ENCODE measurements around the gene TMEM8B. TPM values are rescaled to one million over a fixed set of nuclear protein-coding genes. Genes with fewer than 3 reads are reported as not detected.

The TMEM8B gene
- total RNA-seq, 1 experiment from 2014 or later = 9.3 TPM

GRCh38 chr9:35907711-35908503, 78.9 kb downstream of the TMEM8B start:
- no peaks in the 10 kb centered on the region for H4K20me1 ChIP-seq (ENCODE audit: control insufficient read depth, insufficient read depth, insufficient read length)
- no peaks in the 10 kb centered on the region for H3K79me1 ChIP-seq (ENCODE audit: insufficient read depth, low read depth, low read length, poor library complexity, severe bottlenecking)
- H3K56ac ChIP-seq (ENCODE audit: insufficient read length, low read depth, low read length) = no peak overlapping the region
- H2BK5ac ChIP-seq (ENCODE audit: insufficient read length, low read length) = no peak overlapping the region
- no peak overlapping the region for H3K23ac ChIP-seq (ENCODE audit: insufficient read length, low read depth, low read length)
- no peak overlapping the region for H4K5ac ChIP-seq (ENCODE audit: insufficient read length, low read depth, low read length)
- H3K4me2 ChIP-seq (ENCODE audit: insufficient read depth, insufficient read length, low read length) = peak overlapping the region; percentile 14
- H3K18ac ChIP-seq (ENCODE audit: insufficient read length, low read depth, low read length) = peak overlapping the region; percentile 45
- H3K36me3 Mint-ChIP-seq (ENCODE audit: insufficient read depth in 1 of 3, low read depth in 3 of 3) = no peaks in the 10 kb centered on the region
- H3K27me3 ChIP-seq (ENCODE audit: insufficient read depth, low read length) = no peaks in the 10 kb centered on the region
- peak overlapping the region; percentile 30 for H3K27ac ChIP-seq (ENCODE audit: insufficient read length, low read depth, low read length)
- H3K9ac ChIP-seq (ENCODE audit: extremely low read depth, insufficient read length, low read length) = no peak overlapping the region
- H3K4me1 ChIP-seq (ENCODE audit: insufficient read depth, low read length) = peaks cover 9% of the 10 kb centered on the region; the same call in 1 of the 2 replicates
- no peak overlapping the region for H2BK120ac ChIP-seq (ENCODE audit: low read depth, low read length, poor library complexity, severe bottlenecking)
- no peak overlapping the region for H2BK15ac ChIP-seq (ENCODE audit: low read depth, low read length)
- H2AFZ ChIP-seq (ENCODE audit: low read length) = no peak overlapping the region
- H4K91ac ChIP-seq (ENCODE audit: insufficient read length, low read depth, low read length) = peak overlapping the region; percentile 21
- no CpG with 5 or more reads among the region's 13 CpGs for WGBS (ENCODE audit: extremely low coverage, insufficient read length, low lambda C conversion rate)
- H3K9me3 ChIP-seq (ENCODE audit: control insufficient read depth, low read depth, low read length) = no peaks in the 10 kb centered on the region
- H3K14ac ChIP-seq (ENCODE audit: insufficient read depth, low read length) = peak overlapping the region; percentile 68; the same call in 1 of the 2 replicates
- H3K4me3 Mint-ChIP-seq = peak overlapping the region in 1 of 2 experiments; percentile 32; a peak in 2 of 5 replicates
- H2AK5ac ChIP-seq (ENCODE audit: insufficient read length, low read length) = no peak overlapping the region
- peaks cover 4% of the 10 kb centered on the region for H3K27me3 Mint-ChIP-seq (ENCODE audit: low read depth)
- H3K9me3 Mint-ChIP-seq = no peaks in the 10 kb centered on the region
- no peak overlapping the region for H3K4ac ChIP-seq (ENCODE audit: low read depth, low read length)
- H4K8ac ChIP-seq (replicated peaks; ENCODE audit: insufficient read length, low read depth, low read length) = no peak overlapping the region
- H2BK12ac ChIP-seq (ENCODE audit: insufficient read length, low read depth, low read length) = no peak overlapping the region
- peak overlapping the region; percentile 10 for H3T11ph ChIP-seq (ENCODE audit: low read length)
- TF ChIP-seq CTCF (conservative IDR thresholded peaks at IDR 0.05) = no peak
- H3K27ac Mint-ChIP-seq = peak overlapping the region; percentile 34 to 95 (median 91); a peak in 4 of 7 replicates
- peaks cover 41 to 45% of the 10 kb centered on the region in 2 experiments for H3K4me1 Mint-ChIP-seq
- DNase-seq = peak; percentile 77
- no peak overlapping the region for H2BK20ac ChIP-seq (ENCODE audit: low read depth, low read length, poor library complexity, severe bottlenecking)
- no peaks in the 10 kb centered on the region for H3K23me2 ChIP-seq (ENCODE audit: insufficient read length, low read depth, low read length, poor library complexity, severe bottlenecking)
- no peaks in the 10 kb centered on the region for H3K79me2 ChIP-seq (ENCODE audit: insufficient read depth, low read length)
